ENCODE measurements around the gene SLC66A2. TPM values are rescaled to one million over a fixed set of nuclear protein-coding genes. Genes with fewer than 3 reads are reported as not detected.

The SLC66A2 gene
- total RNA-seq, 4 donors from 2014 or later, result 65.6 to 112 (median 75.3) TPM

DNA sequence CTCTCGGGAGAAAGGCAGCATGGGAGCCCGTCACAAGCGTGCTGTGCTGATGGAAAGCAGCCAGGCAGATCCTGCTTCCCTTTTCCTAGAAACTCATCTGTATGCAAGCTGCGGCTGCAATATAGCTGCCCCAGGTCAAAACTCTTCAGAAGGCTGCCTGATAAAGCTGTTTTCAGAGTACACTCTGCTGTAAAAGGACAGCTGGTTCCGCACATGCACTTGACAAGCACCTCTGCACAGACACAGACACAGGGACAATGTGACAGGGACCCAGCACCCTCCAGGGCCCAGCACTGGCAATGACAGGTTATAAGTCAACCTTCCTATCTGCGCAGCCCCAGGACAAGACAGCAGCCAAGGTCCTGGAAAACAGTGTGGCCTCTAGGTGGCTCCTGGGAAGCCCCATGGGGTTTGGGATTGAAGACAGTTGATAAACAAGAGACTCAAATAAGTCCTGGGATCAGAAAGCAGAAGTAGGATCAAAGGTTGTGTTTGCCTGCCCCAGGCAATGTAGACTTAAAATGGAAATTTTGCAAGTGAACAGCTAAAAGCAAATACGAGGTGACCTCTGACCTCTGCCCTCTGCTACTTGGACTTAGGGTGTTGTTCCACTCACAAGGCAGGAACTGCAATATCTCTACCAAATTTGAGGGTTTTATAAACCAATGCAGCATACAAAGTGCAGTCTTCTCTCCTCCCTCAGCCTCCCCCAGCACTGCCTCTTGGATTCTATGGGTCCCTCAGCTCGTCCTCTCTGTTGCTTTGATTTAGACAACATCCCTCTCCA lies 16.9 kb downstream of the SLC66A2 start:
- DNase-seq (ENCODE audit: low spot score in 2 of 2), result peak in 1 of 2 donors; percentile 63
- no peak for TF ChIP-seq POLR2A (IDR thresholded peaks at IDR 0.05)
- TF ChIP-seq, protein P1, sequence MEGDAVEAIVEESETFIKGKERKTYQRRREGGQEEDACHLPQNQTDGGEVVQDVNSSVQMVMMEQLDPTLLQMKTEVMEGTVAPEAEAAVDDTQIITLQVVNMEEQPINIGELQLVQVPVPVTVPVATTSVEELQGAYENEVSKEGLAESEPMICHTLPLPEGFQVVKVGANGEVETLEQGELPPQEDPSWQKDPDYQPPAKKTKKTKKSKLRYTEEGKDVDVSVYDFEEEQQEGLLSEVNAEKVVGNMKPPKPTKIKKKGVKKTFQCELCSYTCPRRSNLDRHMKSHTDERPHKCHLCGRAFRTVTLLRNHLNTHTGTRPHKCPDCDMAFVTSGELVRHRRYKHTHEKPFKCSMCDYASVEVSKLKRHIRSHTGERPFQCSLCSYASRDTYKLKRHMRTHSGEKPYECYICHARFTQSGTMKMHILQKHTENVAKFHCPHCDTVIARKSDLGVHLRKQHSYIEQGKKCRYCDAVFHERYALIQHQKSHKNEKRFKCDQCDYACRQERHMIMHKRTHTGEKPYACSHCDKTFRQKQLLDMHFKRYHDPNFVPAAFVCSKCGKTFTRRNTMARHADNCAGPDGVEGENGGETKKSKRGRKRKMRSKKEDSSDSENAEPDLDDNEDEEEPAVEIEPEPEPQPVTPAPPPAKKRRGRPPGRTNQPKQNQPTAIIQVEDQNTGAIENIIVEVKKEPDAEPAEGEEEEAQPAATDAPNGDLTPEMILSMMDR (IDR thresholded peaks at IDR 0.05), result no peak
- intact Hi-C loops (cut with DNase I; ENCODE audit: low total_unique reads), result loop anchor here (10.0 kb wide), 1 partner anchor 140 kb away; the partner anchor contains the start of gene KCNG2
- WGBS, 2 donors, result 76% methylated on average over 8 of the region's 8 CpGs
- H3K4me3 ChIP-seq (ENCODE audit: low read depth, poor library complexity, severe bottlenecking), result no peak overlapping the region

DNA sequence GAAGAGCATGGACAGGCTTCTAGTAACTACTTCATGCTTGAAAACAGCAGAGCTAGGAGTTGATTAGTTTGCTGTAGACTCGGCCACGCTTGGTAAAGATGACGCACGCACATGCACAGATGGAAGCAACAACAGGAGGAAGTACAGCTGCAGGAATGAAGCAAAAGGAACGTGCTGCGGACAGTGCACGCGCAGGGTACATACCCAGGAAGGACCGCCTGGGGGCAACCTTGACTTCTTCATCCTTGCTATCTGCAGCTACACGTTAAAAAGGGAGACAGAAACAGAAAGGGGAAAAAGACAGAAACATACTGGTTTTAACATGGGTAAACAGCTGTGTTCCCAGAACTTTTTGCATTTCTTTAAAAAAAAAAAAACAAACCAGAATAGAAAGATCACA lies 17.7 kb downstream of the SLC66A2 start:
- no peak overlapping the region for H3K4me3 ChIP-seq (ENCODE audit: low read depth, poor library complexity, severe bottlenecking)
- WGBS, 2 donors, result 78 to 87% methylated on average over 10 of the region's 10 CpGs
- TF ChIP-seq, protein P1 (IDR thresholded peaks at IDR 0.05), result no peak
- TF ChIP-seq POLR2A (IDR thresholded peaks at IDR 0.05), result no peak
- DNase-seq (ENCODE audit: low spot score in 2 of 2), result peak in 1 of 2 donors; percentile 66
- intact Hi-C loops (cut with DNase I; ENCODE audit: low total_unique reads), result loop anchor here (10.0 kb wide), 1 partner anchor 139 kb away; the partner anchor contains the start of gene KCNG2

DNA sequence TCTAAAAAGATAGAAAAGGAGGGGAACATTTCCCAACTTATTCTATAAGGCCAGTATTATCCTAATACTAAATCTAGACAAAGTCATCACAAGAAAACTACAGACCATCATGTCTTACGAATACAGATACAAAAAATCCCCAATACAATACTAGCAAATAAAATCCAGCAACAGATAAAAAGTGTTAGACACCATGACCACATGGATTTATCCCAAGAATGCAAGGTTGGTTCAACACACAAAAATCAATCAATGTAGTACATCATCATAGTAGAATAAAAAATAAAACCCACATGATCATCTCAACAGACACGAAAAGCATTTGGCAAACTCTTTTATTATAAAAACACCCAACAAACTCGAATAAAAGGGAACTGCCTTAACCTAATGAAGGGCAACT lies 18.5 kb downstream of the SLC66A2 start:
- no peak overlapping the region for H3K4me3 ChIP-seq (ENCODE audit: low read depth, poor library complexity, severe bottlenecking)
- TF ChIP-seq, protein P1 (IDR thresholded peaks at IDR 0.05), result no peak
- TF ChIP-seq POLR2A (IDR thresholded peaks at IDR 0.05), result no peak
- intact Hi-C loops (cut with DNase I; ENCODE audit: low total_unique reads), result loop anchor here (10.0 kb wide), 1 partner anchor 138 kb away; the partner anchor contains the start of gene KCNG2
- 91 to 96% methylated on average over 3 of the region's 3 CpGs for WGBS, 2 donors
- DNase-seq (ENCODE audit: low spot score in 2 of 2), result no peak

DNA sequence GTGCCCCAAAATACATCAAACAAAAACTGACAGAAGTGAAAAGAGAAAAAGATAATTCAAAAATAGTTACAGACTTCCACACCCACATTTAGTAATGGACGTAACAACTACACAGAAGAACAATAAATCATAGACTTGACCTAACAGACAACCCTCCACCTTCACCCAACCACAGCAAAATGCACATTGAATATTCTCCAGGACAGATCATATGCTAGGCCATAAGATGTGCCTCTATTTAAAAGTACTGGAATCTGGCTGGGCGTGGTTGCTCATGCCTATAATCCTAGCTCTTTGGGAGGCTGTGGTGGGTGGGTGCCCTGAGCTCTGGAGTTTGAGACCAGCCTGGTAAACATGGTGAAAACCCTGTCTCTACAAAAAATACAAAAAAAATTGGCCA lies 20.0 kb downstream of the SLC66A2 start:
- intact Hi-C loops (cut with DNase I; ENCODE audit: low total_unique reads), result loop anchor here (10.0 kb wide), 1 partner anchor 137 kb away; the partner anchor contains the start of gene KCNG2
- TF ChIP-seq, protein P1 (IDR thresholded peaks at IDR 0.05), result no peak
- no peak for TF ChIP-seq POLR2A (IDR thresholded peaks at IDR 0.05)
- WGBS, 2 donors, result 95 to 96% methylated on average over 2 of the region's 2 CpGs
- no peak for DNase-seq (ENCODE audit: low spot score in 2 of 2)
- H3K4me3 ChIP-seq (ENCODE audit: low read depth, poor library complexity, severe bottlenecking), result no peak overlapping the region

DNA sequence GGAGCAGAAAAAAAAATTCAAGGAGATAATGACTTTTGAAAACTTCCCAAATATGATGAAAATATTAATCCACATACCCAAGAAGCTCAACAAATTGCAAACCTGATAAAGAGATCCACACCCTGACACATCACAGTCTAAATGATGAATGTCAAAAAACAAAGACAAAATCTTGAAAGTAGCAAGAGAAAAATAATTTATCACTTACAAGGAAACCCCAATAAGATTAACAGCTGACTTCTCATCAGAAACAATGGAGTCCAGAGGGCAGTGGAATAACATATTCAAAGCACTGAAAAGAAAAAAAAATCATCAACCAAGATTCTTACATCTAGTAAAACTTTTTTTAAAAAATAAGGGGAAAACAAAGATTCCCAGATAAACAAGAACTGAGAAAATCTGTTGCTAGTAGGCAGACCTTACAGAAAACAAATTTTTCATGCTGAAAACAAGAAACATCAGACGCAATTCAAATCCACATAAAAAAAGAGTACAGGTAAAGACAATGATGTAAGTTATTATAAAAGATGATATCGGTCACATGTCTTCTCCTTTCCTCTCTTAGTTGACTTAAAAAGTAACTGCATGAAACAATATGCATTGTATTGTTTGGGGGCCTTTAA lies 21.3 kb downstream of the SLC66A2 start:
- TF ChIP-seq, protein P1 (IDR thresholded peaks at IDR 0.05), result no peak
- 95 to 97% methylated on average over 2 of the region's 2 CpGs for WGBS, 2 donors
- no peak overlapping the region for H3K4me3 ChIP-seq (ENCODE audit: low read depth, poor library complexity, severe bottlenecking)
- intact Hi-C loops (cut with DNase I; ENCODE audit: low total_unique reads), result loop anchor here (10.0 kb wide), 1 partner anchor 135 kb away; the partner anchor contains the start of gene KCNG2
- no peak for DNase-seq (ENCODE audit: low spot score in 2 of 2)

All from lower leg skin (tissue), 4 donors.